ENCODE measurements around the gene HAPLN3. TPM values are rescaled to one million over a fixed set of nuclear protein-coding genes. Genes with fewer than 3 reads are reported as not detected.
"Not testable (repeated sequence)": the region's sequence is repeated elsewhere in the genome, so short reads cannot be mapped to it uniquely, and the experiment has no call there.

The HAPLN3 gene
- polyA plus RNA-seq, 1 donor from 2014 or later: not detected

GRCh38 chr15:88930579-88930978, 35.2 kb upstream of the HAPLN3 start:
- TF ChIP-seq POLR2AphosphoS5 (IDR thresholded peaks at IDR 0.05) (no peak), RAD21 (conservative IDR thresholded peaks at IDR 0.05) (no peak), CTCF (IDR thresholded peaks at IDR 0.05; ENCODE audit: poor library complexity, severe bottlenecking) (no peak), TAF1 (IDR thresholded peaks at IDR 0.05; ENCODE audit: low read depth) (no peak), REST (IDR thresholded peaks at IDR 0.05; ENCODE audit: borderline replicate concordance) (no peak)
- H3K4me2 ChIP-seq (ENCODE audit: low read length): no peak overlapping the region
- no peaks in the 10 kb centered on the region for H3K9me3 ChIP-seq (ENCODE audit: low read length)
- H2AFZ ChIP-seq (ENCODE audit: low read depth, low read length): no peak overlapping the region
- no peaks in the 10 kb centered on the region for H3K9me2 ChIP-seq (ENCODE audit: insufficient read depth, low read length)
- H3K4me3 ChIP-seq (ENCODE audit: low read length): no peak overlapping the region
- no peaks in the 10 kb centered on the region for H3K36me3 ChIP-seq (ENCODE audit: insufficient read depth, low read length)
- H3K79me2 ChIP-seq (replicated peaks; ENCODE audit: insufficient read depth, low read length): no peaks in the 10 kb centered on the region
- H3K27me3 ChIP-seq (ENCODE audit: insufficient read depth, low read depth, low read length): no peaks in the 10 kb centered on the region
- no peaks in the 10 kb centered on the region for H4K20me1 ChIP-seq (ENCODE audit: insufficient read depth)
- no peaks in the 10 kb centered on the region for H3F3A ChIP-seq (ENCODE audit: insufficient read depth, low read length, poor library complexity, severe bottlenecking)
- no peak overlapping the region for H3K9ac ChIP-seq (ENCODE audit: low read length)
- H3K27ac ChIP-seq (ENCODE audit: low read length): no peak overlapping the region

- H3K27me3 ChIP-seq (ENCODE audit: insufficient read depth, low read depth, low read length); H2AFZ ChIP-seq (ENCODE audit: low read depth, low read length); H3K79me2 ChIP-seq (replicated peaks; ENCODE audit: insufficient read depth, low read length); H4K20me1 ChIP-seq (ENCODE audit: insufficient read depth); H3F3A ChIP-seq (ENCODE audit: insufficient read depth, low read length, poor library complexity, severe bottlenecking); H3K4me3 ChIP-seq (ENCODE audit: low read length); H3K36me3 ChIP-seq (ENCODE audit: insufficient read depth, low read length); H3K9me3 ChIP-seq (ENCODE audit: low read length); H3K9me2 ChIP-seq (ENCODE audit: insufficient read depth, low read length); H3K9ac ChIP-seq (ENCODE audit: low read length); H3K27ac ChIP-seq (ENCODE audit: low read length); H3K4me2 ChIP-seq (ENCODE audit: low read length): not testable (repeated sequence)
These were observed 34.2 kb upstream of the HAPLN3 start for GRCh38 chr15:88929358-88930098.

- H3K27me3 ChIP-seq (ENCODE audit: insufficient read depth, low read depth, low read length); H3K27ac ChIP-seq (ENCODE audit: low read length); H3K9ac ChIP-seq (ENCODE audit: low read length); H2AFZ ChIP-seq (ENCODE audit: low read depth, low read length); H3K9me2 ChIP-seq (ENCODE audit: insufficient read depth, low read length); H3K36me3 ChIP-seq (ENCODE audit: insufficient read depth, low read length); H3F3A ChIP-seq (ENCODE audit: insufficient read depth, low read length, poor library complexity, severe bottlenecking); H3K4me3 ChIP-seq (ENCODE audit: low read length); H3K4me2 ChIP-seq (ENCODE audit: low read length); H3K79me2 ChIP-seq (replicated peaks; ENCODE audit: insufficient read depth, low read length); H4K20me1 ChIP-seq (ENCODE audit: insufficient read depth); H3K9me3 ChIP-seq (ENCODE audit: low read length): not testable (repeated sequence)
These were observed 32.8 kb upstream of the HAPLN3 start for GRCh38 chr15:88928192-88928591.

- not testable (repeated sequence) for H3K9ac ChIP-seq (ENCODE audit: low read length); H2AFZ ChIP-seq (ENCODE audit: low read depth, low read length); H3K27me3 ChIP-seq (ENCODE audit: insufficient read depth, low read depth, low read length); H3K9me2 ChIP-seq (ENCODE audit: insufficient read depth, low read length); H3K4me2 ChIP-seq (ENCODE audit: low read length); H3K4me3 ChIP-seq (ENCODE audit: low read length); H3K27ac ChIP-seq (ENCODE audit: low read length); H4K20me1 ChIP-seq (ENCODE audit: insufficient read depth); H3K36me3 ChIP-seq (ENCODE audit: insufficient read depth, low read length); H3K9me3 ChIP-seq (ENCODE audit: low read length); H3F3A ChIP-seq (ENCODE audit: insufficient read depth, low read length, poor library complexity, severe bottlenecking); H3K79me2 ChIP-seq (replicated peaks; ENCODE audit: insufficient read depth, low read length)
These were observed 30.3 kb upstream of the HAPLN3 start for GRCh38 chr15:88925648-88926047.

GRCh38 chr15:88920892-88921435, 25.6 kb upstream of the HAPLN3 start:
- H4K20me1 ChIP-seq (ENCODE audit: insufficient read depth); H3K9me3 ChIP-seq (ENCODE audit: low read length); H3K9me2 ChIP-seq (ENCODE audit: insufficient read depth, low read length); H3K27me3 ChIP-seq (ENCODE audit: insufficient read depth, low read depth, low read length); H3K27ac ChIP-seq (ENCODE audit: low read length); H3K4me3 ChIP-seq (ENCODE audit: low read length); H3K4me2 ChIP-seq (ENCODE audit: low read length); H2AFZ ChIP-seq (ENCODE audit: low read depth, low read length); H3K36me3 ChIP-seq (ENCODE audit: insufficient read depth, low read length); H3K79me2 ChIP-seq (replicated peaks; ENCODE audit: insufficient read depth, low read length); H3K9ac ChIP-seq (ENCODE audit: low read length); H3F3A ChIP-seq (ENCODE audit: insufficient read depth, low read length, poor library complexity, severe bottlenecking): not testable (repeated sequence)

Data from neural cell (in vitro differentiated cells).